Astrocyte (in vitro differentiated cells and primary cell): ENCODE measurements around the gene GRK6. TPM values are rescaled to one million over a fixed set of nuclear protein-coding genes. Genes with fewer than 3 reads are reported as not detected.

ENCODE experiments used
- DNase-seq: peaks from one replicate; pipeline ENCODE4 v3.0.0-alpha.2; 2010; ENCODE audit warnings: low read depth
- FAIRE-seq: peaks from 2 replicates; lab custom pipeline; 2011; peaks lifted over from hg19 to GRCh38; lab: Jason Lieb, UNC
- H2AFZ ChIP-seq: 2 replicates; pipeline ENCODE4 v1.6.0; 2012; ENCODE audit warnings: low read depth, low read length, inconsistent platforms
- H3K27ac ChIP-seq: 2 replicates; pipeline ENCODE4 v1.5.1; 2011; ENCODE audit warnings: low read depth, low read length, inconsistent platforms
- H3K27me3 ChIP-seq: 2 replicates; pipeline ENCODE4 v1.6.0; 2011; ENCODE audit warnings: low read length, inconsistent platforms; ENCODE audit not compliant: insufficient read depth
- H3K36me3 ChIP-seq: 2 replicates; pipeline ENCODE4 v1.5.1; 2011; ENCODE audit warnings: low read length, inconsistent platforms; ENCODE audit not compliant: insufficient read depth
- H3K4me1 ChIP-seq: 2 replicates; pipeline ENCODE4 v1.5.1; 2011; ENCODE audit warnings: low read length, inconsistent platforms; ENCODE audit not compliant: insufficient read depth
- H3K4me2 ChIP-seq: 2 replicates; pipeline ENCODE4 v1.6.0; 2012; ENCODE audit warnings: low read length, inconsistent platforms
- H3K4me3 ChIP-seq: 2 replicates; pipeline ENCODE4 v1.5.1; 2011; ENCODE audit warnings: low read depth, mild to moderate bottlenecking, low read length, inconsistent platforms; ENCODE audit not compliant: insufficient read depth
- H3K79me2 ChIP-seq: 2 replicates; pipeline ENCODE4 v1.6.0; 2012; ENCODE audit warnings: mild to moderate bottlenecking, low read length, inconsistent platforms; ENCODE audit not compliant: insufficient read depth
- H3K9ac ChIP-seq: 2 replicates; pipeline ENCODE4 v1.6.0; 2012; ENCODE audit warnings: mild to moderate bottlenecking, low read length, inconsistent platforms
- H3K9me3 ChIP-seq: 2 replicates; pipeline ENCODE4 v1.5.1; 2012; ENCODE audit warnings: low read depth, mild to moderate bottlenecking, low read length, inconsistent platforms; ENCODE audit not compliant: insufficient read depth
- H4K20me1 ChIP-seq: 2 replicates; pipeline ENCODE4 v1.6.0; 2012; ENCODE audit warnings: low read length, inconsistent platforms; ENCODE audit not compliant: insufficient read depth
- H3K27ac Mint-ChIP-seq: one replicate; pipeline ENCODE4 v1.8.0; 2021; ENCODE audit warnings: mild to moderate bottlenecking, mixed read lengths; ENCODE audit not compliant: unreplicated experiment
- H3K27me3 Mint-ChIP-seq: one replicate; pipeline ENCODE4 v1.8.0; 2021; ENCODE audit warnings: low read depth, mixed read lengths; ENCODE audit not compliant: unreplicated experiment
- H3K36me3 Mint-ChIP-seq: one replicate; pipeline ENCODE4 v1.8.0; 2021; ENCODE audit warnings: low read depth, mixed read lengths; ENCODE audit not compliant: unreplicated experiment
- H3K4me1 Mint-ChIP-seq: one replicate; pipeline ENCODE4 v1.8.0; 2021; ENCODE audit warnings: low read depth, mixed read lengths; ENCODE audit not compliant: unreplicated experiment
- H3K4me3 Mint-ChIP-seq: one replicate; pipeline ENCODE4 v1.8.0; 2021; ENCODE audit warnings: mild to moderate bottlenecking, moderate library complexity, mixed read lengths; ENCODE audit not compliant: unreplicated experiment
- H3K9me3 Mint-ChIP-seq: one replicate; pipeline ENCODE4 v1.8.0; 2021; ENCODE audit warnings: mild to moderate bottlenecking, mixed read lengths; ENCODE audit not compliant: unreplicated experiment
- CTCF ChIP-seq: IDR thresholded peaks from 2 replicates; pipeline ENCODE4 v1.5.1; 2011; ENCODE audit warnings: low read depth, mild to moderate bottlenecking, inconsistent platforms, low read length, moderate library complexity; ENCODE audit not compliant: insufficient read depth
- EZH2 ChIP-seq: IDR thresholded peaks from 2 replicates; pipeline ENCODE4 v1.6.1; 2012; ENCODE audit warnings: mild to moderate bottlenecking, low read length, inconsistent platforms; ENCODE audit not compliant: insufficient read depth
- total RNA-seq: library from RNA; stranded (reverse); gene quantifications from 2 replicates; pipeline ENCODE4 v1.2.1, GENCODE V29; 2021

The GRK6 gene
- total RNA-seq, 1 donor from 2014 or later, result 25.9 TPM

- peak overlapping the region; percentile 60 for H3K4me3 ChIP-seq
- H3K27me3 Mint-ChIP-seq, result peaks cover 8% of the 10 kb centered on the region
- H3K4me2 ChIP-seq, result peak overlapping the region; percentile 81
- H4K20me1 ChIP-seq, result peaks cover 38% of the 10 kb centered on the region
- H3K9me3 Mint-ChIP-seq, result no peaks in the 10 kb centered on the region
- H3K36me3 ChIP-seq, result no peaks in the 10 kb centered on the region
- H3K27ac Mint-ChIP-seq, result peak overlapping the region; percentile 96
- peak overlapping the region; percentile 71 for H3K27ac ChIP-seq
- peak overlapping the region; percentile 79 for H2AFZ ChIP-seq
- H3K79me2 ChIP-seq, result peaks cover 38% of the 10 kb centered on the region
- no peaks in the 10 kb centered on the region for H3K9me3 ChIP-seq
- TF ChIP-seq CTCF (no peak), EZH2 (no peak)
- peaks cover 13% of the 10 kb centered on the region for H3K4me1 ChIP-seq
- H3K4me3 Mint-ChIP-seq, result peak overlapping the region; percentile 92
- peak overlapping the region; percentile 74 for H3K9ac ChIP-seq
- FAIRE-seq (no peak), DNase-seq (peak; percentile 100)
- no peaks in the 10 kb centered on the region for H3K27me3 ChIP-seq
- H3K36me3 Mint-ChIP-seq, result peaks cover 5% of the 10 kb centered on the region
- peaks cover 9% of the 10 kb centered on the region for H3K4me1 Mint-ChIP-seq
Observed at GRCh38 chr5:177425801-177426565, 493 bp upstream of the GRK6 start.

GRCh38 chr5:177427211-177427822 is 841 bp downstream of the GRK6 start:
- Histone ChIP-seq H4K20me1 (peaks cover 44% of the 10 kb centered on the region), H3K4me3 (peak overlapping the region; percentile 76), H3K79me2 (peaks cover 38% of the 10 kb centered on the region), H3K27me3 (no peaks in the 10 kb centered on the region), H3K27ac (peak overlapping the region; percentile 58), H2AFZ (no peak overlapping the region), H3K9me3 (no peaks in the 10 kb centered on the region), H3K9ac (peak overlapping the region; percentile 93), H3K4me2 (peak overlapping the region; percentile 96), H3K4me1 (peaks cover 13% of the 10 kb centered on the region), H3K36me3 (no peaks in the 10 kb centered on the region)
- peak overlapping the region; percentile 86 for H3K4me3 Mint-ChIP-seq
- peak overlapping the region; percentile 50 for H3K27ac Mint-ChIP-seq
- no peaks in the 10 kb centered on the region for H3K9me3 Mint-ChIP-seq
- DNase-seq, result no peak
- peaks cover 6% of the 10 kb centered on the region for H3K27me3 Mint-ChIP-seq
- FAIRE-seq, result no peak
- H3K36me3 Mint-ChIP-seq, result peaks cover 4% of the 10 kb centered on the region
- H3K4me1 Mint-ChIP-seq, result peaks cover 9% of the 10 kb centered on the region
- no peak for TF ChIP-seq CTCF
- TF ChIP-seq EZH2, result no peak
